ENCODE measurements around the gene ASPSCR1.

DNA sequence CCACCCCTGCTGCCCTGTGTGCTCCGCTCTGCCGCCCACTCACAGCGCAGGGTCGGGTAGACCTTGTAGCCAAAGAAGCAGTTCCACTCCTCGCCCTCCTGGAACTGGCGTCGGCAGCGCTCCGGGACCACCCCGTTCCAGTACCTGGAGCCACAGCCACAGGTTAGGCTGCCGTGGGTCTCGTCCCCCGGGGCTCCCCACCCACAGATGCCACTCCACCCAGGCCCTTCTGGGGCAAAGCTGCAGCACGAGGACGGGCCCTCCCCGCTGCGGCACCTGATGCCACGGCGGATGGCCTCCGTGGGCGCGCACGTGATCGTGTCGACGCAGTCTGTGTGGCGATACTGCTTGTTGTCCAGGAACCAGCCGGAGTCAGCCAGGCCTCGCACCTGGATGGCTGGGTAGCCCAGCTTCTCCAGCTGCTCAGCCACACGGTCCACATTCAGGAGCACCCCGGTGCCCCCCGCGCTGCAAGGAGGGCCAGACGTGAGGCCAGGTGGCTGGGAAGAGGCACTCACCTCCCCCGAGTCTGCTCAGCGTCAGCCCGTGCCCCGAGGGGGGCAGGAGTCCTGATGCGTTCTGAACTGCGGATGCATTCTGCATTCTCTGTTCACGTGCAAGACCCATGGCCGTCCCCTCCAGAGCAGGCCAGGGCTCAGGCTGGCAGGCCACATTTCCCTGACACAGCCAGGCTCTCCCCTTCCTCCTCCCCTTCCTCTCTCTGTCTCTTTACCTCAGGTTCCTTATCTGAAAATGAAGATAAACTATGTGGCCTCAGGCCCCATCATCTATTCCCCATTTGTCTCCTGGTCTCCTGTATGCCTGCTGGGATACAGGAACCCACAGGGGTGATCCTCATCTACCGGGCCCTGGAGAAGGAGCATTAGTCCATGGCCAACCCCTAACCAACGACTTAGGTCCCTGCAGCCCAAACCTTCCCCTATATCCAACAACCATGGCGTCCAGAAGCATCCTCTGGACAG is 20.5 kb upstream of the ASPSCR1 start:
- TF ChIP-seq, protein P1, sequence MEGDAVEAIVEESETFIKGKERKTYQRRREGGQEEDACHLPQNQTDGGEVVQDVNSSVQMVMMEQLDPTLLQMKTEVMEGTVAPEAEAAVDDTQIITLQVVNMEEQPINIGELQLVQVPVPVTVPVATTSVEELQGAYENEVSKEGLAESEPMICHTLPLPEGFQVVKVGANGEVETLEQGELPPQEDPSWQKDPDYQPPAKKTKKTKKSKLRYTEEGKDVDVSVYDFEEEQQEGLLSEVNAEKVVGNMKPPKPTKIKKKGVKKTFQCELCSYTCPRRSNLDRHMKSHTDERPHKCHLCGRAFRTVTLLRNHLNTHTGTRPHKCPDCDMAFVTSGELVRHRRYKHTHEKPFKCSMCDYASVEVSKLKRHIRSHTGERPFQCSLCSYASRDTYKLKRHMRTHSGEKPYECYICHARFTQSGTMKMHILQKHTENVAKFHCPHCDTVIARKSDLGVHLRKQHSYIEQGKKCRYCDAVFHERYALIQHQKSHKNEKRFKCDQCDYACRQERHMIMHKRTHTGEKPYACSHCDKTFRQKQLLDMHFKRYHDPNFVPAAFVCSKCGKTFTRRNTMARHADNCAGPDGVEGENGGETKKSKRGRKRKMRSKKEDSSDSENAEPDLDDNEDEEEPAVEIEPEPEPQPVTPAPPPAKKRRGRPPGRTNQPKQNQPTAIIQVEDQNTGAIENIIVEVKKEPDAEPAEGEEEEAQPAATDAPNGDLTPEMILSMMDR (IDR thresholded peaks at IDR 0.05 in 4 of 5, conservative IDR thresholded peaks at IDR 0.05 in 1 of 5), result no peak
- no peak for TF ChIP-seq POLR2A (IDR thresholded peaks at IDR 0.05)
